Activated T-cell treated with anti-CD3 and anti-CD28 coated beads for 1 hour (primary cell): ENCODE data around the gene CWC27.

Source experiments
- DNase-seq: peaks from one replicate; pipeline ENCODE4 v3.0.0-alpha.2; 2020; ENCODE audit warnings: low read depth

The CWC27 gene

GRCh38 chr5:64980176-64980575, 211.4 kb downstream of the CWC27 start:
- DNase-seq: no peak

DNA sequence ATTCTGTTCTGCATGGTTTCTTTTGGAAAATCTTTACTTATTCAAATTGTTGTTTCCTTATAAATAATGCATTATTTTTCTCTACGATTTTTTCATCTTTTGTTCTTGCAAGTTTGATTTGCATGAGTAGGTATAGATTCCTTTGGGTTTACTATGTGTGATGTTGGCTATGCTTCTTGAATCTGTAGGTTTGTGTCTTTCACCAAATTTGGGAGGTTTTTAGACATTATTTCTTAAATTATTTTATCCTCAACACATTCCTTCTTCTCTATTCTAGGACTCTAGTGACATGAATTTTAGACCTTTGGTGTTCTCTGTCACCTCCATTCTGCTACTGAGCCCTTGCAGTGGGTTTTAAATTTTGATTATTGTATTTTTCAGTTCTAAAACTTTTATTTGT, 219.0 kb downstream of the CWC27 start:
- no peak for DNase-seq

GRCh38 chr5:65009207-65009606, 240.5 kb downstream of the CWC27 start:
- no peak for DNase-seq

DNA sequence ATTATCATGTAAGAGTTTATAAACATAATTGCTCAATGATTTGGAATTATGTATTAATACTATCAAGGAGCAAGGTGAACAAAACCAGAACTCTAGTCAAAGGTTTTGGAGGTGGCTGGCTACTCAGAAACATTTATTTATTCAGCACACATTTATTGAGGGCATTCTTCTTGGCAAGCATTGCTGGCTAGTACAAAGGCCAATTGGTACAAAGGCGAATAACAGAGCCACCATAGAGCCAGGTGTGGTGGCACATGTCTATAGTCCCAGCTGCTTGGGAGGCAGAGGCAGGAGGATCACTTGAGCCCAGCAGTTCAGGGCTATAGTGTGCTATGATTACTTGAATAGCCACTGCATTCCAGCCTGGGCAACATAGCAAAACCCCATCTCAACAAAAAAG, 242.1 kb downstream of the CWC27 start:
- DNase-seq: no peak

- DNase-seq: no peak
Measured at GRCh38 chr5:65012301-65012892, 243.7 kb downstream of the CWC27 start.

- no peak for DNase-seq
Measured at GRCh38 chr5:65013166-65013565, 244.4 kb downstream of the CWC27 start.

DNA sequence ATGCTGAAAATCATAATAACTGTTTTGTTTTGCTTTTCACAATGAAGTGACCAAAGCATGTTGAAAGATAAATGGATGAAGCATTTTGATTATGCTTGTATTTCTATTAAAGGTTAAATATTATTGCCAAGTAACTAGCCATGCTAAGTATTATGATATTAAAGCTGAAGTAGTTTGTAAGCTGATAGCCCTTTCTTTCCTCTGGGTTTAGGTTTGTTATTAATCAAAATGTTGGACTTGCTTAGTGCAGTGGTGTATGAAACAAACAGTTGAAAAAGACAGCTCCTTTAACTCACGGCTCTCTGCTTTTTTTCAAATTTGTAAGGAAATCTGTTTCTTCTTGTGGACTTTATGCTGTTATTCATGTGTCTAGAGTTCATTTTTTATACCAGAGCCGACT, 246.0 kb downstream of the CWC27 start:
- no peak for DNase-seq

DNA sequence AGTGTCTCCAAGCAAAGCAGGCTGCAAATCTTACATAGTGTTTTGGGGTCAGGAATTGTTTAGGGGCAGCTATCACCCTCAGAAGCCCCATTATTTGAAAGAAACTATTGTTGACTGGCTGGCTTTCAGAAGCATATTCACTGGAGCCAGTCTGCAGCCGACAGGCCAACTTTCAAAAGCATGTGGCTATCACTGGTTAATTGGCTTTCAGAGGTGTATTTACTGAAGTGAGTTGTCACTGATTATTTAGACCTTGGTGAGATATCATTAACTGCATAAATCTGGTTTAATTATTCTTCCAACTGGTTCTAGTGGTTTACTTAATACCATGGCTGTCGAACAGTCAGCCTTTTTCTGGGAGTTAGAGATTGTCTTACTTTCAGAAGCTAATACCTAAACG, 247.0 kb downstream of the CWC27 start:
- DNase-seq: no peak

DNA sequence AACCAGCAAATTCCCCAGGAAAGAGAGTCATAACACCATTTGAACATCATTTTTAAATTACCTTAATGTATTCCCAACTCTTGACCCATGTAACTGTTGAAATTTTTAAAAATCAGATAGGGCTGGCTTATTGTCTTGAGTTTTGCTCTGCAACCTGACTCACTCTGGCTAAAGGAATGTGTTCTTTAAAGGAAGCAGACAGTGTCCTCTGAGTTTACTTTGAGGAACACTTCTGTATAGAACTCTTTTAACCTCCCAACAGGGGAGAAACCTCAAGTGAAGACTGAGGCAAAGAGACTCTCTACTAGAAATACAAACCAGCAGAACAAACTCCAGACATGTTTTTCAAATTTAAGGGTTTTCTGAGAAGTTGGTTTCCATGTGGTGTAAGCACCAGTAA, 248.9 kb downstream of the CWC27 start:
- DNase-seq: no peak

- DNase-seq: no peak
Measured at GRCh38 chr5:65018763-65019162, 250.0 kb downstream of the CWC27 start.

DNA sequence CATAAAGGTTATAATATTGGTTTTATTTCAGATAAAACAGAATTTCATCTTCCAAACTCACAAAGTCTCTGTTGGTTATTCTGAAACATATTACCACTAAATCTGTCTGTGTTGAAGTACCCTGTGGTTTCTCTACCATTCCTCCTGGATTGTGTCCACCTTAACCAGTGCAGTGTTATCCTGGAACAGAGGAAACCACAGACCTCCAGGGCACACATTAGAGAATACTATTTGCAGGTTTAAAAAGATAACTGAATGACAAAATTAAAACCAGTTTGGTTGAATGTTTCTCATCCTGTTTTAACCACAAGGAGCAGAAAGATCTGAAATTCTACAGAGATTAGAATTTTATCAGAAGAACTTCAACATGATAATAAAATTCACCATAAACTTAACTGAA, 251.8 kb downstream of the CWC27 start:
- DNase-seq: no peak

DNA sequence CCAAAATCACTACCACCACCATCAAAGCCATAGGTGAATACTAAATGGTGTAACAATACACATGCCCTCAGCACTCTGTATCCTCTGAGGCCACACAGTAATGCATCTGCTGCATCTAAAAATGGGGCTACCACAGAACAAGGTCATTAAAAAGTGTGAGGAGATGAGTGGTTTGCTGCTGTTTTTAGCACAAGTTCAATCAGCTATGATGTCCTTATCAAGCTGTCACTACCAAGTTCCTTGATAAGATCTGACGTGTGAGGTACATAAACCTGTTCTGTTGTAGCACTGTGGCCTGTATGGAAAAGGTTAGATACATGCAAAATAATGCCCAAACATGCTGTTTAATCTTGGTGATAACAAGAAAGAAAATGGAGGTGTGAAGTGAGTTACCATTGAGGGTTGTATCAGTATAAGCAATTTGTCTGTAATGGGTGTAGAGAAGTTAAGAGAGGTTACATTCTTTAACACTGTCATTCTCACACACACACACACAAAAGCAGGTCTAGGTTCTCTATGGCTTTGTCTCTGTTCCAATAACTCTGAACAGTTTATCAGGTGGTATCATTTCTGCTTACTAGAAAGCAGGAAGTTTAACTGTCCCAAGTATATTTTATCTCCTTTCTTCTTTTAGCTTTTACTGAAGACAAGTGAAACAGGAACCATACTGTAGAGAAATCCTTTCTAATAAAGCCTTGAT, 252.9 kb downstream of the CWC27 start:
- DNase-seq: no peak

DNA sequence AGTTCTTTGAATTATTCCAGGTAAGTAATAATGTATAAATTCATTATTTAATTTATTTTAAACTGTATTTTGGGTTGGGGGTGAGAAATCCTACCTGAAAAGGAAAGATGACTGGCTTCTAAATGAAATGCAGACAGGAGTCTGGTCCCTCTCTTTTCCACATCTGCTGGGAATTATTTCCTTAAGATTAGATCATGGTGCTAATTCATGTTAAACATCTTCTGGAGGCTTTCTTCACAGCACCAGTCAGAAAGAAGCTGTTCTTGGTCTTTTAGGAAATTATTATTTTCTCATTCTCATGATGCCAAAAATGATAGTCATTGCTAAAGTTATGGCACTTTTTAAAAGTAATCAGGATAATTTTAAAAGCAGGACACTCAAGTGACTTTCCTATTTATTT, 254.2 kb downstream of the CWC27 start:
- DNase-seq: no peak

GRCh38 chr5:65024681-65025080, 256.0 kb downstream of the CWC27 start:
- no peak for DNase-seq

DNA sequence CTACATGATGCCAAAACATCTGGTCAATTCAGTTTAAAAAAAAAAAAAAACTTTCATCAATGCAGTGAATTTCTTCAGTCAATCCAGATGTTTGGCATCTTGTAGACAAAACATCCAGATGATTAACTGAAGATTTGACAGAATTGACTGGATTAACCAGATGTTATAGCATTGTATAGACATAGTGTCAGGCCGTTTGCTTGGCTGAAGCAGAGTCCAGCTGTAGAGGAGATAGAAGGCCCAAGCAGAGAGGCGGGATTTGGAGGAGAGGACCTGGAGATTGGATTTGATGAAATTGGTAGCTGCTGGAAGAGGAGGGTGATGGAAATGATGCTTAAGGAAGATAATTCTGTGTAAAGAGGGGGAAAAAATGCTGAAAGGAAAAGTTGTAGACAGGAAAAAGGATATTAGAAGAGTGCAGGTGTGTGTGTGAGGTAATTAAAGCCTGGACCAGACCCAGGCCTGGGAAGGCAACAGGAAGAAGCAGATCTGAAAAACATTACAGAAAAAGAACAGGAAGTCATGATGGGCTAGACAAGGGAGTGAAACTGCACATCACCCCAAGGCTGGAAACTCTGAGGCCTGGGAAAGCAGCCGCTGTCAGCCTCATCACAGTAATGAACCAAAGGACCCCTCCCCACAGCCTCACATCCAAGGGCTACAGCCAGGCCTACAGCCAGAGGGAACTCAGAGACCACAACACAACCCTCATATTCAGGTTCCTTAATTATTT, 258.3 kb downstream of the CWC27 start:
- DNase-seq: no peak

DNA sequence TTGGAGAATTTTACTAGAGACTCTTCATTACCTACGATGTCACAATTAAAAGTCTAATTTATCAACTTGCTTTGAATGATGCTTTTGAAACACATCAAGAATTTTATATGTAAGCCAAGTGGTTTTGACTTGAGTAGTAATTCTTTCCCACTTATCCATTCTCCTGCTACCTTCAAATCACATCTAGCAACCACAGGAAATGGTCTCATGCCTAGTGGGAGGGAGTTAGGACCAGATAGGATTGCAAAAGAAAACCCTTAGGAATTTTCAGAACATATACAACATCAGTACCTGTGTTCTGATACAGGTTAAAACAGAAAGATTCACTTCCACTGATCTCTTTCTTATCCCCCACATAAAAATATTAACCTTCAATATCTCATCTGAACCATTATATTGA, 260.4 kb downstream of the CWC27 start:
- DNase-seq: no peak

DNA sequence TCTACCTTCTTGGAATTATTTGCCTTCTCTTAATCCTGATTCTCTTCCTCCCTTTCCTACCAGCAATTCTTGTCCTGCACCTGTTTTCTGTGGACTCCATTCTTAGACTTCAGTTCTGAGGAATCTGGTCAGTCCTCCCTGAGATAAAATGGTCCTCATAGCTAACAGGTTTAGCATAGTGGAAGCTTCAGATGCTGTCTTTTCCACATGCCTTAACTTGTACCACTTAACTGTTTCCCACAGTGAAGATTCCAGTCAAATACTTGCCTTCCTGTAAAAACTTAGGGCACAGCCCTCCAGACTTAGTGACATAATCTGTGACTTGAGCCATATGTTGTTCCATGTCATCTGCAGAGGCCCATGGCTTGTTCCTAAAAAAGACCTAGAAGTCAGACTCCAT, 261.3 kb downstream of the CWC27 start:
- no peak for DNase-seq

DNA sequence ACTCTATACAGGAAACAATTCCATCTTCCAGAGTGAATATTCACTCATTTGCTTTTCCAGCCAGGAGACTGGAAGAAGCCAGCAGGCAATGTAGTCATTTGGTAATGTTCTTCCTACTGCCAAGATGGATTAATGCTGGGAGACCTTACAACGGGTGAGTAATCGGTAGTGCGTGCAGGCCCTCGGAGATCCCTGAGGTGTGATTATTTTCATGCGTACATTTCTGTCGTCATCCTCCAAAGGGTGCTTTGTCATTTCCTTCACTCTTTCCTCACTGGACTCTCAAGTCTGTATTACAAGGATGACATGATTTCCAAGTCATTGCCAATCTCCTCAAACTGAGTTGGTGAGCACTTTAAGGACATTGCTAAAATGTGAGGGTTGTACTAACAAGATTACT, 263.5 kb downstream of the CWC27 start:
- no peak for DNase-seq

GRCh38 chr5:65034029-65034812, 265.5 kb downstream of the CWC27 start:
- no peak for DNase-seq

GRCh38 chr5:65034813-65035209, 266.1 kb downstream of the CWC27 start:
- DNase-seq: no peak

DNA sequence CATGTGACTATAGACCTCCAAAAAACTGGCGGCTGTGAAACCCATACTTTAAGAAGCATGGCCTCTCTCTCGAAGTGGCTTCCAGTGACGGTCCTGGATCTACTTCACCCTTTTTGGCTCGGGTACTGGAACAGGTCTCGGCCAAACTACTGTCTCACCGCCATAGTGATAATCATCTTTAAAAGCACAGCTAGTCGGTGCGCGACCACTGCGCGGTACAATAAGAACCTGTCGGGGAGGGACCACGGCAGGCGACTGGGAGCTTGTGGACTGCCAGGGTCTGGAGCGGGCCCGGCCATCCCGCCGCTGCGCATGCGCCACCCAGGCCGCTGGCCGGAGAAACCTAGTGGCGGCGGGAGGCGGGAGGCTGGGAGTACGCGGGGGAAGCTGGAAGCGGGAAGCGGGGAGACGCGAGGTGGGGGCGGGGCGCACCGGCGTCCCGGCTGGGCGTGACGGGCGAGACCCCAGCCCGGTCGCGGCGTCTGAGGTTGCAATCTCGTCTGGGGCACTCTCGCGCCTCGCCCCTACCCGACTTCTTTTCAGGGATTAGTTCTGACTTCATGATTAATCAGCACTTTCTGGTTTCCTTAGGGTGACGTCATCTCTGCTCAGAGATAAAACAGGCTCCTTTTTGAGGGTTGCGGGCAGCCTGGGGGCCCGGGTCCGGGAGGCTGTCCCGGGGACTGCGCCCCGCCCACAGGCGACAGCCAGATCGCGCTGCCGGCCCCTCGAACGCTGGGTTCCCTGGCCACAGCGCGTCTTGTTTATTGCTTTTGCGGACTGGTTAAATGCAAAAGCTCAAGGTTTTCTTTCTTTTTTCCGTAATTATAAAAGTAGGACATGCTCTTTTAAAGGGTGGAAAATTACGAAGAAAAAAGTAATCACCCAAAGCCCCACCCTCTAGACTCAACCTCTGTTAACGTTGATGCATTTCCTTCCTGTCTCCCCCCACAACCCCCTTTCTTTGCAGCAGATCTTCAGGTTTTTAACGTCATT, 266.8 kb downstream of the CWC27 start:
- peak; percentile 58 for DNase-seq
